Stimulated activated CD8-positive, alpha-beta memory T cell treated with anti-CD3 and anti-CD28 coated beads, Interleukin-15, amount 100 ng/mL, for 1 hour (primary cell): ENCODE measurements around the gene UNKL.

Experiments
- DNase-seq: peaks from one replicate; pipeline ENCODE4 v3.0.0-alpha.2; 2020; ENCODE audit warnings: low read depth

Gene UNKL

DNA sequence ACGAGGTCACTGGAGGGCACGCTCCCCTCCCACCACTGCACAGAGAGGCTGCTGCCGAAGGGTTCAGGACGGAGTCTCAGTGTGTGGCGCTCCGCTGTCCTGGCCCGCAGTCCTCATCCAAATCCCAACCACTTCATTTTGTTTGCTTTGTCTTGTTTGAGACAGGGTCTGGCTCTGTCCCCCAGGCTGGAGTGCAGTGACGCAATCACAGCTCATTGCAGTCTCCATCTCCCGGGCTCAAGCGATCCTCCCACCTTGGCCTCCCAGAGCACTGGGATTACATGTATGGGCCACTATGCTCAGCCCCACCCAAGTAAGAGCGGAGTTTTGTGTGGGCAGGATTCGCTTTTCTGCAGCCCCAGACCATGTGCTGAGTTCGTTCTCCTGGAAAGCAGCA is 12.7 kb downstream of the UNKL start:
- no peak for DNase-seq

- DNase-seq = no peak
These were observed 13.3 kb downstream of the UNKL start for GRCh38 chr16:1401061-1401757.

DNA sequence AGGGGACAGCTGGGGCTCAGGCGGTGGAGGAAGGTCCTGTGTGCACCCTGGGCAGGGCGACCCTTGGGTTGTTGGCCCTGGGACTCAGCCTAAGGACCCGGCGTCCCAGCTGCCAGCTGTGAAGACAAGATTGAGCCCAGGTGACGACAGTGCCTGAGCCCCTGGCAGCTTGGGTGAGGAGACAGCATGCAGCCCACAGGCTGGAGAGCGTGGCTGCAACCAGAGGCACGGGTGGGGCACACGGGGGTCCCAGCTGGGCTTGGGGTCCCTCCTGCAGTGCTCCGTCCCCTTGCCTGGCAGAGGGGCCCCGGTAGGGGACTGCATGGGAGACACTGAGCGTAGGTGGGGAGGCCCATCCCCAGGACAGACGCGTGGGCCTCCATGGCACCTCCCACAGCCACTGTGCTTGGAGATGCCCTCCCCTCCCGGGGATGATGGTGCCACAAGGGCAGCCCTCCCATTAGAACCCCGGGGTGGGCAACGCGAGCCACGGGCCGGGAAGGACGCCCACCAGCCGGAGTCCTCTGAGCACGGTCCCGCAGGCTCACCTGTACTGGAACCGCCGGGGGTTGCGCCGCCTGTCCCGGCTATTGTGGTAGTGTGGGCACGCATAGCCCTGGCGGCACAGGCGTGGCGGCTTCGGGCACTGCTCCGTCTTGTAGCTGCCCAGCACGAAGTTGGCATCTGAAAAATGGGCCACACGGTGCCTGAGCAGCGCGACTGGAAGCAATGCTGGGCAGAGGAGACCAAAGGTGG is 15.5 kb downstream of the UNKL start:
- DNase-seq = no peak

GRCh38 chr16:1398351-1398750 is 16.2 kb downstream of the UNKL start:
- DNase-seq = no peak

GRCh38 chr16:1397779-1398178 is 16.7 kb downstream of the UNKL start:
- no peak for DNase-seq

- DNase-seq = no peak
These were observed 19.0 kb downstream of the UNKL start for GRCh38 chr16:1395444-1396031.

GRCh38 chr16:1394367-1394951 is 20.0 kb downstream of the UNKL start:
- no peak for DNase-seq

DNA sequence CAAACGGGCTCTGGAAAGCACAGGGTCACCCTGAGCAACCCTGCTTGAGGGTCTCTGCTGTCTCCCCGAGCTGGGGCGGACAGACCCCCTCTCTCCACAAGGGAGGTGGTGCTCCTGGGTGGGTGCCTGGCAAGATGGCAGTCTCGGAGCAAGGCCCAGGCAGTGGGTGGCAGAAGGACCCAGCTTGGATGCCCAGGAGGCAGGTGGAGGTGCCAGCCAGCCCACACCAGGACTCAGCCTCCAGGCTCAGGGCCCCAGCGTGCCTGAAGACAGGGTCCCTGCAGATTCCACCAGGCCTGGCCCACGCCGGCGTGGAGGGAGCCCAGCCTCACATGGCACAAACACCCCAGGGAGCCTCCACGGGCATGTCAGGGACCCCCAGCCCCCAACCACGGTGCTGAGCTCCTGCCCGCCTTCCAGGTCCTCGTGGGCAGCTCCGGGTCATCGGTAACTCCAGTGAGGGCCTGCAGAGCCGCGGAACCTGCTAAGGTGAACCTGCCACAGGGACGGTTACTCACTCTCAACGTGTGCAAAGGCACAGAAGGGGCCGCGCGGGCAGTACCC is 20.8 kb downstream of the UNKL start:
- DNase-seq = no peak

DNA sequence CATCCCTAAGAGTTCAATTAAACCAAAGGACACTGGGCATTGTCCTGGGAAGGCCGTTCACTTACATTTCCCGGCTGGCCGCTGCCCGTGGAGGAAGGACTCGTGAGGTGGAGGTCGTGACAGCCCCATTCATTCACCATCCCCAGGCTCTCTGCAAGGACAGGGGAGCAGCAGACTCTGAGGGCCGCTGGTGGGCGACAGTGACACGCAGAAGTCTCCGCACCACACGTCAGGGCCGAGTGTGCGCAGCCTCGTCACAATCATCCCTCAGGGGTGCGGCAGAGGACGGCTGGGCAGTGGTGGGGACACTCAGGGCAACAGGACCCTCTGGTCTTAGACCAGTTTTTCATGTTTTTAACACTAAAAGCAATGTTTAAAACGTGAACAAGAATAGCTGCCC is 21.7 kb downstream of the UNKL start:
- no peak for DNase-seq

DNA sequence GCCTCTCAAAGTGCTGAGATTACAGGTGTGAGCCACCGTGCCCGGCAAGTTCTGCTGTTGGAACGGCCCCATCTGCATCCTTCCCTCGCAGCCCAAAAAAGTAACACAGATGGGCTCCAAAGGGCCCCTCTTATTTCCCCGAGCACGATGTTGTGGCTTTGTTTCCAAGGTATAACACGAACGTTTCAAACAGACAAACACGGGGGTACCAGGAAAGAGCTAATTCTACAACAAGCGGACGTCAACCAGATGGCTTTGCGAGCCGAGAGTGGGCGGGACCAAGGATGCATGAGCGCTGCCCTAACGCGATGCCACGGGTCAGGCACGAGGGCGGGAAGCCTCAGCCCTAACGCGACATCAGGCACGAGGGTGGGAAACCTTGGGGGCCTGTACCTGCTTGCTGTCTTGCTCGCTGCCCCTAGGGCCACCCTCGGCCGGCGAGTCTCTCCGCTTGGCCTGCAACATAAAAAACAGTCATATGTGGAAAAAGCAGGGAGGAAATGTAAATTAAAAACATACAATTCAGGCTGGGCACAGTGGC is 24.2 kb downstream of the UNKL start:
- DNase-seq = no peak

DNA sequence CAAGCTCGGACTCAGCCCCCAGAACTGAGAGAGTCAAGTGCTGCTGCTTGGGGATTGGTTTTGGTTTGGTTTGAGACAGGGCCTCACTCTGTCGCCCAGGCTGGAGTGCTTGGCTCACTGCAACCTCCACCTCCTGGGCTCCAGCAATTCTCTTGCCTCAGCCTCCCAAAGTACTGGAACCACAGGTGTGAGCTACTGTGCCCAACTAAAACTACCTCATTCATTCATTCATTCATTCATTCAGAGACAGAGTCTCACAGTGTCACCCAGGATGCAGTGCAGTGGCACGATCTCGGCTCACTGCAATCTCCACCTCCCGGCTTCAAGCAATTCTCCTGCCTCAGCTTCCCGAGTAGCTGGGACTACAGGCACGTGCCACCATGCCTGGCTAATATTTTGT is 24.7 kb downstream of the UNKL start:
- no peak for DNase-seq

DNA sequence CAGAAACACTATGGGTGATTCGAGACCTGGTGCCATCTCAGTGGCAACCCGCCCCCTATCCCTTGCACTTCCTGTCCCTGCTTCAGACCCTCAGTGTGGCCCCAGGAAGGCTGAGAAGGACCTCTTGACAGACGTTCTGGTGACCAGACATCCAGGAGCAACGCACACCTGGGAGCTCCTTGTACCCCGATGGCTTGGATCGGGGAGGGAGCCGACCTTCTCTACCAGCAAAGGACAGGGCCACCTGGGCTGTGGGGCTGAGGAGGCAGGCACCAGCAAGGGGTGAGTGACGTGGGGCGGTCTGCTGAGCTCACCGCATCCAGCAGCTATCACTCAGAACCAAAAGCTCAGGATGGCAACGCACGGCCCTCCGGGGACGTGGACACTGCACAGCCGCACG is 27.2 kb downstream of the UNKL start:
- DNase-seq = no peak

DNA sequence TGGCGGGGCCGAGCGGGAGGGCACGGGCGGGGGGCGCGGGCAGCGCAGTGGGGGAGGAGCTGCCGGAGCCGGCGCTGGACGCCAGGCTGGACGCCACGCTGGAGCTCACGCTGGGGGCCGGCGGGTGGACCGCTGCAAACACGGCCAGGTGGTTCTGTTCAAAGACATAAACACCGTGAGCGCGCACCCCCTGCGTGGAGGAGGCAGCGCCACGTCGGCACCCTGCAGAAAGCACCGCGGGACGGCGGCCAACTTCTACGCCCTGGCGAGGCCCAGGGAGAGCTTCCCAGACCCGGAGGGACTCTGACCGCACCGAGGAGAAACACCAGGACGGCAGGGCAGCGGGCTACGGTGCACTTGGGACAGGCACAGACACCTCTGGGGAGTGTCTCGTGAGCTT is 29.3 kb downstream of the UNKL start:
- no peak for DNase-seq

DNA sequence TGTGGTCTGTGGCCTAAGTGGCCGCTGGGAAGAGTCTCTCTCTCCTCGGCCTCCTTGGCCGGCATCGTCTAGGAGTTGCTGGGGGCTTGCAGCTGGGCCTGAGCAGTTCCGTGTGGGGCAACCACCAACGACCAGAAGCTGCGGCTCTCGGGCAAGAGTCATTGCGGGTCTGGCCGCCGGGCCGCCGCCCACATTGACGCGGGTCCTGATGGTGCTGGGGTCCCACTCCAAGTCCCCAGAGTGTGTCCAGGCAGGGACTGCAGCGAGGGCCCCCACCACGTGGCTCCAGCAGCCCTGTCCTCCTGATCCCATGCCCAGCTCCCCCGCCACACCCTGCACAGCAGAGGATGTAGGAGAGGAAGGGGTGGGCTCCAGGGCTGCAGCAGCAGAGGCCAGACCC is 30.9 kb downstream of the UNKL start:
- no peak for DNase-seq

DNA sequence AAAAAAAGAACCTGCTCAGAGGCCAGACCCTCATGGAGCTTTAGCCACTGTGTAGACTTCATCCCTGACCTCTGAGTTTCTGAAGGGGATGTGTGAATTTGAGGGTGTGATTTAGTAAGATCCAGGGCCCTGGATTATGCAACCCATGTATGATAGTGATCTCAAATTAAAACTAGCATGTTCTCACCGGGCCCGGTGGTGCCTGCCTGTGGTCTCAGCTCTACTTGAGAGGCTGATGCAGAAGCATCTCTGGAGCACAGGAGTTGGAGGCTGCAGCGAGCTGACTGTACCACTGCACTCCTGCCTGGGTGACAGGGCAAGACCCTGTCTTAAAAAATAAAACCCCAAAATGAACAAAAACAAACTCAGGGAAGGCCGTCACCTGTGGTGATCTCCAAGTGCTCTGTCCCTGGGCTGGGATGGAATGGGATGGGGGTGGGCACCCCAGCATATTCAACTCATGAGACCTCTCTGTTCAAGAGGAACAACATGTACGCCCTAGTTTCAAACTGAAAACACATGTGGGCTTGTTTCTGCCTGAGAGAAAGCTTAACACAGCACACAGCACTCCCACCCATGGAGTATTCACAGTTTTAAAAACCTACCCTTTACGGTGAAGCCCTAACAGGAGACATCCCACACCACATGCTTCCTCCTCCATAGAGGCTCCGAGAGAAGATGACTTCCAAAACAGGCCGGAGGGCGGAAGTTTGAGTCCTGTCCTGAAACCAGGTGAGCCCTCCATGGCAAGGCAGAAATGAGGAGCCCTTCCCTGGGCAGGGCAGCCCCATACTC is 32.7 kb downstream of the UNKL start:
- no peak for DNase-seq

DNA sequence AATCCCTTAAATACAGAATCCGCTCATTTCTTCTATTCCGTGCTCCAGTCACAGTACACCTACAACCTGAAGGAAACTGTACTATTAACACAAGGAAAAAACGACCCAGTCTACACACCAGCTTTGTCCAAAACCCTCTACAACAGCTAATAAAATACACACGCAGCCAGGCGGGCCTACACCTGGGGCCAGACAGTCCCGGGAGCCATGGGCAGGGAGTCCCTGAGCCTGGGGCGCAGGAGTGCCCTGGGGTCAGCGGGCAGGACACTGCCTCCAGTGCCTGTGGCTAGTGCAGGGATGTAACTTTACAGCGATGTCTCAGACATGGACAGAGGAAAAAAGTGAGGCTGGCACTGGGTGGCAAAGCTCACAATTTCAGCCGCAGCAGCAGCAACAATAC is 34.3 kb downstream of the UNKL start:
- no peak for DNase-seq

GRCh38 chr16:1379304-1380076 is 35.0 kb downstream of the UNKL start:
- DNase-seq = peak; percentile 32

GRCh38 chr16:1378804-1379303 is 35.6 kb downstream of the UNKL start:
- DNase-seq = peak; percentile 7

- no peak for DNase-seq
These were observed 36.3 kb downstream of the UNKL start for GRCh38 chr16:1378087-1378803.
